ENCODE measurements around the gene TNS1.

TNS1 gene

GRCh38 chr2:217909156-217909820, 93.5 kb downstream of the TNS1 start:
- DNase-seq = no peak

GRCh38 chr2:217908544-217908943, 94.3 kb downstream of the TNS1 start:
- no peak for DNase-seq

GRCh38 chr2:217907266-217907665, 95.5 kb downstream of the TNS1 start:
- no peak for DNase-seq

GRCh38 chr2:217906798-217907197, 96.0 kb downstream of the TNS1 start:
- no peak for DNase-seq

- DNase-seq = no peak
These were observed 96.9 kb downstream of the TNS1 start for GRCh38 chr2:217905896-217906295.

- DNase-seq = no peak
These were observed 97.4 kb downstream of the TNS1 start for GRCh38 chr2:217905395-217905794.

- no peak for DNase-seq
These were observed 98.2 kb downstream of the TNS1 start for GRCh38 chr2:217904614-217904965.

- DNase-seq = no peak
These were observed 98.8 kb downstream of the TNS1 start for GRCh38 chr2:217903859-217904613.

GRCh38 chr2:217903142-217903858, 99.5 kb downstream of the TNS1 start:
- no peak for DNase-seq

- DNase-seq = no peak
These were observed 100.2 kb downstream of the TNS1 start for GRCh38 chr2:217902379-217903141.

GRCh38 chr2:217901835-217902378, 100.9 kb downstream of the TNS1 start:
- DNase-seq = no peak

- no peak for DNase-seq
These were observed 101.4 kb downstream of the TNS1 start for GRCh38 chr2:217901400-217901799.

GRCh38 chr2:217900780-217901360, 101.9 kb downstream of the TNS1 start:
- DNase-seq = no peak

GRCh38 chr2:217900010-217900779, 102.6 kb downstream of the TNS1 start:
- no peak for DNase-seq

GRCh38 chr2:217899231-217900009, 103.4 kb downstream of the TNS1 start:
- DNase-seq = no peak

GRCh38 chr2:217897816-217898806, 104.7 kb downstream of the TNS1 start:
- no peak for DNase-seq

GRCh38 chr2:217897091-217897715, 105.6 kb downstream of the TNS1 start:
- DNase-seq = no peak

- DNase-seq = no peak
These were observed 107.6 kb downstream of the TNS1 start for GRCh38 chr2:217895070-217895635.

GRCh38 chr2:217893440-217893839, 109.4 kb downstream of the TNS1 start:
- DNase-seq = no peak
